GM18519 (cell line): ENCODE results near the gene CA9.
A peak's percentile ranks its signal among the peaks of the same experiment; 100 is the strongest.

Source experiments
- ATAC-seq: cut with Tn5 transposase; IDR thresholded peaks from one replicate; pipeline ENCODE4 v1.9.1; 2021; ENCODE audit warnings: mild to moderate bottlenecking, moderate library complexity; ENCODE audit not compliant: unreplicated experiment, low FRiP score

CA9 gene

DNA sequence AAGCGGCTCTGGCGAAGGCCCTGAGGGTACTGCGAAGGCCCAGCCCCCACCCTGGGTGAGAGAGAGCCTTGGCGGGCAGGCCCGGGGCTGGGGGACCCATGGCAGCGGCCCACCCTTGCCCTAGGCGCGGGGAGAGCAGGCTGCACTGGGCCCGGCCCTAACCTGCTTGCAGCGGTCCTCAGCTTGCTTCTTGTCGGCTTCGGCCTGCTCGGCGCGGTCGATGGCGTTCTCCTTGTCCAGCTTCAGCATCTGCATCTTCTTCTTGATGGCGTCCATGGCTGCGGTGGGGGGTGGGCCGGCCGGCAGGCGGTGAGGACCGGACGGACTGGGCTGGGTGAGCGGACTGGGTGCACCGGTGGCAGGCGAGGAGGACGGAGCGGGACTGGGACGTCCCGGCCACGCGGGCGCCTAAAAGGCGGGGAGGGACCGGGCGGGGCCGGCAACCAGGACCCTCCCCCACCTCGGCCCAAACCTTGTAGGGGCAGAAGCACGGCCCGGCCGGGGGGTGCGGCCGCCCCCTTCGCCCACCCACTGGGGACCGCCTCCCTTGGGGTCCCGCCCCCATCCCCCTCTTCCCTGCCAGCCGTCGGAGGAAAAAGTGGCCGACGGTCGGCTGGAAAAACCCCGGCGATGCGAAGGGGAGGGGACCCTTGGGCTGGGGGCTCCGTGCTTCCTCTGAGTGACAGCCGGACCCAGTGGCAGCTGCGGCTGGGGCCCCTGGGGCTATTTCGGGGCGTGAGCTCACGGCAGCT lies 16.0 kb downstream of the CA9 start, which contains the start of gene TPM2:
TSS of gene TPM2 (minus strand) at position 384 of the 752 bp plus-strand sequence. CDS start at position 276, 108 bp downstream.
- ATAC-seq: no peak

DNA sequence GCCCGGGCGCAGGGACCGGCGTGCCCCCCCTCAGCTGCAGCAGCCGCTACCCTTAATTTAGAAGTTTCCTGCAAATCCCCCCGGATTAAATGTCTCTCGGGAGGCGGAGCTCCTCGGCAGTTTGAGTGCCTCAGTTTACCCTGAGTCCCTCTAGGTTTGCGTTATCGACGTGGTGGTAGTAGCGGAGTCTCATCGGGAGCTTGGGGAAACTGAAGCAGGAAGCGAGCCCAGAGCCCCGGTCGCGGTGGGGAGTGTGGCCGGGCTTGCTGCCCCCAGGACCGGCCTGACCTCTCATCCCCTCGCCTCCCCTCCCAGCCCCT lies 16.5 kb downstream of the CA9 start:
- no peak for ATAC-seq

DNA sequence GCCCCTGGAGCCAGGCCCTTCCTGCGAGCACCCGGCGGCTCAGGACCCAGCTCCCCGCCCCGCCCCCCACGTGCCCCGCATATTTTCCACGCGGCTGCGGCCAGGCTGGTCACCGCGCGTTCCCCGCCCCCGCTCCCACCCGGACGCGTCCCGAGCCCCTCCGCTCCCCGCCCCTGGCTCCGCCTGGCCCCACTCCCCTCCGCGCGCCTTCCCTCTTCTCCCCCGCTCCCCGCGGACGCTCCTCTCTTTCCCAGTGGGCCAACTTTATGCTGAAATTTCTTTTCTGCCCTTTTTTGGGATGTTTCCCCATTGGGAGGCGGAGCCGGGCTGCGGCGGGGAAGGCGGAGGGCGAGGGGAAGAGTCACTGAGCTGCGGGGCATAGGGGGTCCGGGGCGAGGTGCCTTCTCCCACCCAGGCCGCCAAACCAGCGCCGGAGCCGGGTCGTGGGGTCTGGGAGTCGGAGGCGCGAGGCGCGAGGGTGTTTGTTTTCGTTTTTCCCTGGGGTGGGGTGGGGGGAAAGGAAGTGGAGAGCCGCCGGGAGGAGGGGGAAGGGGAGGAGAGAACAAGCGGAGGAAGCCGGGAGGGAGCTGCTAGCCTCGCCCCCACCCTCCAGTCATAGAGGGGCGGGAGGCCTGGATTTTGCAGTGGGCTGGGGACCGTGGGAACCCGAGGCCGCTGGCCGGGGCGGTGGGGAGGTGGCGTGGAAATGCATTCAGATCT lies 17.0 kb downstream of the CA9 start:
- no peak for ATAC-seq

DNA sequence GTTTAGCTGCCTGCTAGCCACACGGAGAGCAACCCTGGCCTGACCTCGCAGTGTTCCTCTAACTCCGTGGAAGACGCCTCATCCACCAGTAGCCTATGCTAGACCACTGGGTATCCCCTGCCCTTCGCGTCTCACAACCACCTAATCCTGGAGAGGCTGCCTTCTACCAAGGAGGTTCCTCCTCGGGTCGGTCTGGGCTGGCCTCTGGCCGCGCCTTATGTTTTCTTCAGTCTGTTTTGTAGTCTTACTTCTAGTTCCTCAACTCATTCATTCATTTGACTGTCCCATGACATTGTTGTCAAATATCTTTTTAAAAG lies 17.6 kb downstream of the CA9 start:
- ATAC-seq: no peak

DNA sequence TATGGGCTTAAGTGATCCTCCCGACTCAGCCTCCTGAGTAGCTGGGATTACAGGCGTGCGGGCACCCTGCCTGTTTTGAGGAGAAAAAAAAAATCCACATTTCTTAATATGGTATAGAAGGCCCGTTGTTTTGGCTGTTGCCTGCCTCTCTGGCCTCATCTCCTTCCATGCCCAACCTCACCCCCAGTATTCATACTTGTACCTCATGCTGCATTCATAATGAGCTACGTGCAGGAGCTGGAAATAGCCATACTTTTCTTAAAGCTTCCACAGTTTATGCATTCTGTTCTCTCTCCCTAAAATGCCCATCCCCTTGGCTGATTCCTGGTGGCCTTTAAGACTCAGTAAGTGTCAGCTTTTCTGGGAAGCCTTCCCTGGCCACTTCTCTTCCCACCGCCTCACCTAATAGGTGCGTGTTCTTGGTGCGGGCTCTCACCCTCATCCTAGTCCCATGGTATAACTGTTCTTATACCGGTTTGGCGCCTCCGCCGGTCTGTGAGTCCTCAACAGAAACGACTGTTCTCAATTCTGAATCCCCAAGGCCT lies 18.1 kb downstream of the CA9 start:
- no peak for ATAC-seq

DNA sequence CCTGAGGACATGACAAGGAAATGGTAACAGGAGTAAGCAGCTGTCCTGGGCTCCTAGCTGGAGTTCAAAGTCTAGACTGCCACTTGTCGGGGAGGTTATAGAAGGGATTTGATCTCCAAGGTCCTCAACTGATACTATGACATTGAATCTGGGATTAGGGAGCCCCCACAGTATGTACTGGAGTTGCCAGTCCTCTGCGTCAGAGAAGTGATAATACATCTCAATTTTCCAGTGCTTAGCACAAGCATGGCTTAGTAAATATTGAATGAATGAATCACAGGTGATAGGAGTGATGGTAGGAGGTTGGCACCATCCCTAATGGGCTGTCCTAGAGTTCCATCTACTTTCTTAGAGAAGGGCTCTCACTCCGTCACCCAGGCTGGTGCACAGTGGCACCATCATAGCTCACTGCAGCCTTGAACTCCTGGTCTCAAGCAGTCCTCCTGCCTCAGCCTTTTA lies 22.2 kb downstream of the CA9 start:
- ATAC-seq: no peak

DNA sequence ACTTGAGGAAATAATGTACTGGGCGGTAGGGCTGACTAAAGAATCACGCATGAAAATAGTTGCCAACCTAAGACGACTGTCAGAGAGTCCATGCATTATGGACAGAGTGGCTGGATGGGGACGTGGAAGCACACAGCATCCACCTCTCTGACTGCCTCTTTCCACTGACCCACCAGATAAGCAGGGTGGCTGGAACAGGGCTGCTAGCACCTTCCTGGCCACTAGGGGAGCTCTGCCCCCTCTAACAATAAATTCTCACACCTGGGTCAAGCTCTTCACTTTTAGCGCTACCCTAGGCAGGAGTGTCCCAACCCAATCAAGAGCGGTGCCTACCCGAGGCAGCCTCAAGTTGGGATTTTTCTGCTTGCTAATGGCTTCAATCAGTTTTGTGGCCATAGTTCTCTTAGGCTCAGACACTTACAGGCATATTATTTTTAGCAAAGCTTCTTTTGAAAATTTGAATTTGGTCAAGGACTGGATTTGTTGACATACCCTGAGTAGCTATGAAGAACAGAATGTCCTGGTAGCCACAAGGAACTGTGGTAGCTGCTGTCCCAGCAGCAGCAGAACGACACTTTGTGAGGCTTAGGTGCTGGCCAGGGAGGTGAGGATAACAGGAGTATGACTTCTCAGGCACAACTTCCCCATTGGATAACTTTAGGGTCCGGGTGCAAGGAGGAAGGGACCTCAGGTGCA lies 22.9 kb downstream of the CA9 start:
- ATAC-seq: peak; percentile 64

DNA sequence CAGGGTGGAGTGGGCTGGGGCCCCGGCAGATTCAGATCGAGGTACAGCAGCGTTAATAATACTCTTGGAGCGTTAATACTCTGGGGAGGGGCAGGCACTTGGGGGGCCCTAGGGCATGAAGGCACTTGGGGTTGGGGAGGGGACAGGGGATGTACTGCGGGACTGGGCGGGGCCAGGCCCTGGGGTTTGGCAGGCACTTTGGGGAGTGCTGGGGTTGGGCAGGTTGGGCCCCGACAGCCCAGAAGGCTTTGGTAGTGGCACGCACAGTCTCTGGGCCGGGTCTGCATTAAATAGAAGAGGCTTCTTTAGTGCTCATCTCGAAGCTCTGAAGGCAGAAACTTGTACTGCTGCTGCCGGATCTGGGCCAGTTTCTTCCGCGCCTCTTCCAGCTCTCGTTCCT lies 23.8 kb downstream of the CA9 start:
- ATAC-seq: no peak

DNA sequence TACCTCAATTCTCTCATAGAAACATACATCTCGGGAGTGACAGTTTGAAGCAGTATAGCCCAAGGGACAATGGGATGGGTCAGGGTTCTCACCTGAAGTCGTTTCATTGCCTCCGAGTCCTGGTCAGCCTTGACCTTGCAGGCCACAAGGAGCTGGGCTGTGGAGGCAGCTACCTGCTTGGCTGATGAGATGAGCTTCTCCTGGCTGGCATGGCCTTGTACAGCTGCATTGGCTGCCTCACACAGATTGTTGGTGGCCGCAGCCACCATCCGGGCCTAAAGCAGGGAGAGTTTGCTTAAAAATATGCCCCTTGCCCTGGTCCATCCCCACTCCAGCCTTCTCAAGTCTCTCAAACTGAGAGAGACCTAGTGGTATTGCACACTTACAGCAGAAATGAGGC lies 24.5 kb downstream of the CA9 start:
- ATAC-seq: no peak

DNA sequence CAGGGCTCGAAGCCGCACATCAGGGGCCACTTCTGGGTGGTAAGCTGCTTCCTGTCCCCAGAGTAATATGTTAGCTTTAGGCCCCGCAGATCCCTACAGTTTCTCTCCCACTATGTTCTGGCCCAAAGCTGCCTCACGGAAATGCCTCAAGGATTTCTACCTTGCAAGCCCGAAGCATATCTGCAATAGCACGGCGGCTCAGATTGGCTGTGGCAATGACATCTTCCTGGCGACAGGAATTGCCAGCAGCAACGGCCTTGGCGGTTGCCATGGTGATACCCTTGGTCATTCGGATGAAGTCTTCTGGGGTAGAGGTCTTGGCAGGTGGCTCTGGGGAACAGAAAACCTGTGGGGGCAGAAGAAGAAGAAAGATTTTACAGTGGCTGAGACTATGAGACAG lies 26.3 kb downstream of the CA9 start:
- ATAC-seq: no peak

DNA sequence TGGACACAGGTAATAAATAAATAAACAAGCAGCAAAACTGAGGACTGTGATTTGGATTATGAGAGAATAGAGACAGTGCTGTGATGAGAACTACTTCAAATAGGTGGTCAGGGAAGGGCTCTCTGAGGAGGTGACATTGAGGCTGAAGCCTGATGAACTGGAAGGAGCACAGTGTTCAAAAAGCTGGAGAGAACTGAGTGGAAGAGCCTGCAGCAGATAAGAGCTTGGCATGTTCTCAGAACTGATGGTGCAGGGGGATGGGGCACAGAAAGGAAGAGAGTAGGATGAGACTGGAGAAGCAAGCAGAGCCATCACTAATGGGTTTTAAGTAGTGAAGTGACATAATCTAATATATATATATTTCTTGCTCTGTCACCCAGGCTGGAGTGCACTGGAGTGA lies 27.2 kb downstream of the CA9 start:
- no peak for ATAC-seq

DNA sequence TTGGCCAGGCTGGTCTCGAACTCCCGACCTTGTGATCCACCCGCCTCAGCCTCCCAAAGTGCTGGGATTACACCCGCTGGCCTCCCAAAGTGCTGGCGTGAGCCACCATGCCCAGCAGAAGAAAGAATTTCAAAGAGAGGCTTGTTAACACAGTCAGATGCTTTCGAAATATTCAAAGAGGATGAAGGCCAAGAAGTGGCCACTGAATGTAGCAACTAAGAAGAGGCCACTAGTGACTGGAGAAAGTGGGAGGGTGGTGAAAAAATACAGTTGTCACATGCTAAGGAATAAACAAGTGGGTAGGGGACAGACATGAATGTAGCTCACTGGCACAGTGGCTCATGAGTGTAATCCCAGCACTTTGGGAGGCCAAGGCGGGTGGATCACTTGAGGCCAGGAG lies 29.0 kb downstream of the CA9 start:
- ATAC-seq: no peak

DNA sequence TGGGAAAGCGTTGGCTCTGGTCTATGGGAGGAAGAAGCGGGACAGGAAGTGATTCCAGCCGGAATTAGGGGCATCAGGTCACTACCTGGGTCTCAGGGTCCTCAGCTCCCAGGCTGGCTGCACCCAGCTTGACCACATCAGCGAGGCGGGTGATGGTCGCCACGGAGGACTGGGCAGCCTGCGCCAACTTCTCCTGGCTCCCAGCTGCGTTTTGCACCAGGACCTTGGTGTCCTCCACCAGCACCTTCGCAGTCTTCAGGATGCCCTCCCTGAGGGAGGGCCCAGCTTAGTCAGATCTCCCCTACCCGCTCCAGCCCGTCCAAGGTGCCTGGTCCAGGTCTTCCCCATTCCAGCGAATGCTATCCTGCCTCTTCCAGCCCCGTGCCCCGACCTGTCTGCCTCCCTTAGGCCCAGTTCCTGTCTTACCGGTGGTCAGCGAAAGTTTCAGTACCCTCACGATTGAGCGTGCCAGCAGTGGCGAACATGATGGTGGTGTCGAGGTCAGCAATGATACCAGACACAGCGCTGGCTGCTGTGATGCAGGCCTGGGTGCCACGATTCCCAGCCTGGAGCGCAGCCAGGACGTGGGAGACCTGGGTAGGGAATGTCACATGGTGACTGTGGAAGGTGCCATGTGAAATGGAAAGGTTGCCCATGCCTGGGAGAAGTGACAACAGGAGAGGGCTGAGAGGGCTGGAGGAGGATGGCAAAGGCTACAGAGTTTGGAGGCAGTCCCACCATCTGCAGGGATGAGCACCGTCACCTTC lies 30.4 kb downstream of the CA9 start:
- ATAC-seq: no peak

DNA sequence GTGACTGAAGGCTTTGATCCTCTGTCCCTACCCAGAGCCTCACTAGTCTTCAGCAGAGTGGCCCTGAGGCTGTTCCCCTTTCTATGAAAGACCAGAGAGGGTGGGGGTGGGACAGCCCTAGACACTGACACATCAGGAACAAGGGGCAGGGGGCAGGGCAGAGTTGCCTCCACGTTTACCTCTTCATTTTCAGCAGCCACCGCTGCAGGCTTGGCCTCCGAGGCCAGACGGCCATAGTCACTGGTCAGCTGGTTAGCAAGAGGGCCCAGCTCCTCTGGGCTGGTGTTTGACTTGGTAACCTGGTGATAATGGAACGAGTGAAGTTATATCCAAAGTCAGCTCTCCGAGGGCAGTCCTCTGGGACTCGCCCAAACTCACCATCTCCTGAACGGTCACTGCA lies 31.6 kb downstream of the CA9 start:
- no peak for ATAC-seq

DNA sequence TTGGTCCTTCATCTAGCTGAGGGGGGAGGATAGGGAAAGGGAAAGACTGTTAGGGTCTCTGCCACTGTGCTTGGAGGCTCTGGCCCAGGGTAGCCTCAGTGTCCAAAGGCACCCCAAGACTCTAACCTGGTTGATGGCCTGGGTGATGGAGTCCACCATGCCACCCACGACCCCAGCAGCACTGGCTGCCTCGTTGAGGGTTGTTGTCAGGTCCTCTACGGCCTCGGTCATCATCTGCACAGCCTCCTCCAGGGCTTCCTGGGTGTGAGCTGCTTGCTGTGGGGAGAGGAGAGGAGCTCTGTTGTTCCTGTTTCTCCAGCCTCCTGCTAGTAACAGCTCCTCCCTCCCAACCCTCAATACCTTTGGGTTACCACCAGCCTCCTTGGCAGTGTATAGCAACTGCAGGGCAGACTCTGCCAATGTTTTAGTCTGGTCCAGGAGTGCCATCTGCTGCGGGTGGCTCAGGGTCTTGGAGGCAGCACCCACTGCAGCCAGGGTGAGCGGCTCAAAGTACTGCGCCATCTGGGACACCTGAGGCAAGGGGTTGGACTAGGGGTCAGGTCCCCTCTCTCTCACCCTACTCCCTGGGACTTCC lies 32.2 kb downstream of the CA9 start:
- ATAC-seq: no peak

DNA sequence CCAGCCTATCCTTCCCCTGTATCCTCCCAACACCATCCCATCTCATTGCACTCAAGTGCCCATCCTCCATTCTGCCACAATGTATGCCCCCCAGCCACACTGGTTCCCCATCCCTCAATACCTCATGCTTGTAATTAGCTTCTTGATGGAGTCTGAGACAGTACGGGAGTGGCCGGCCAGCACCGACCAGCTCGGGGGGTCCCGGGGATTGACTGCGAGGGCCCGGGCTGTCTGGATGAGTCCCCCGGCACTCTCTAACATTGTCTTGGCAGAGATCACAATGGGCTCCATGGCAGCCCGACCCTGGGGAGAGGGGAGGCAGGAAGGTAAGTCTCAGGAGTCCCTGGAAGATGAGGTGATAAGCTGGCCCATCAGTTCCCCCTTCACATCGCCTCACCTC lies 33.2 kb downstream of the CA9 start:
- no peak for ATAC-seq

DNA sequence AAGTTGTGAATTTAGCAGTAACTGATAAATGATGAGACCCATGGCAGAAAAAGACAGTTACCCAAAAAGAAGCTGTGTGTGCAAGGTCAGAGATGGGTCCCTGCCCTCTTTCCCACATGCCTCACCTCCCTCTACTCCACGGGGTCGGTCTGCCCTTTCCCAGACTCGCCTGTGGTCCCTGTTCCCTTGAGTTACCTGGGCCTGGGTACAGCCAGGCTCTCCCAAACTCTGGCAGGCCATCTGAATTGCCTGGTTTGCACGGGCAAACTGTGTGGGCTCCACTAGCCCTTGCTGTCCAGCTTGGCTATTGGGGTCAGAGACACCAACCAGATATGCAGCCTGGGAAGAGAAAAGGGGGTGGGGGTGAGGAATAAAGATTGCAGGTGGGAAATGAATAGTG lies 34.4 kb downstream of the CA9 start:
- no peak for ATAC-seq

DNA sequence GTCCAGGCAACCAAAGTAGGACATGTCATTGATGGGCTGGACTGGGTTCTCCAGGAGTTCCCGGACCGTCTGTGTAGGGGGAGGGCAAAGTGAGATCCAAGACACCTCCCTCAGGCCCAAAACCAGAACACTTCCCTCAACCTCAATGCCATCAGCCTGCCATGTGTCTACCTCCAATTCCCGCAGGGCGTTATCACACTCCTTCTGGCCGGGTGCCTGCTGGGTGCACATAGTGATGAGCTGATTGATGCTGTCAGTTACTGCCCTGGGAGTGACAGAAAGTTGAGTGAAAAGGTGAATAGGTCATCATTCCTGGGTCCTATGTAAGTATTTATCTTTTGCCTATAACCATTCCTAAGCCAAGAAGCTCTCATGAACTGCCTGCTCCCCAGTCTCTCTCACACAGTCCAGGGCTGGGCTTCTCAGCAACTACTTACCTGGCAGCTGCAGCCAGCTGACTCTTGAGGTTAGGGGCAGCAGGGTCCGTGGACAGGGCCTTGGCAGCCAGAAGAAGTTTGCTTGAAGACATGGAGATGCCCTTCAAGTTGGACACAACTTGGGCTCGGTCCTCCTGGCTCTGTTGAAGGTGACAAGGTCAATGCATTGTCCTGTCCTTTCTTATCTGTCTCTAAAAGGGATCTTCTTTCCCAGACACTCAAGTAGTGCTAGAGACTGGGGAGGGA lies 37.2 kb downstream of the CA9 start:
- no peak for ATAC-seq

DNA sequence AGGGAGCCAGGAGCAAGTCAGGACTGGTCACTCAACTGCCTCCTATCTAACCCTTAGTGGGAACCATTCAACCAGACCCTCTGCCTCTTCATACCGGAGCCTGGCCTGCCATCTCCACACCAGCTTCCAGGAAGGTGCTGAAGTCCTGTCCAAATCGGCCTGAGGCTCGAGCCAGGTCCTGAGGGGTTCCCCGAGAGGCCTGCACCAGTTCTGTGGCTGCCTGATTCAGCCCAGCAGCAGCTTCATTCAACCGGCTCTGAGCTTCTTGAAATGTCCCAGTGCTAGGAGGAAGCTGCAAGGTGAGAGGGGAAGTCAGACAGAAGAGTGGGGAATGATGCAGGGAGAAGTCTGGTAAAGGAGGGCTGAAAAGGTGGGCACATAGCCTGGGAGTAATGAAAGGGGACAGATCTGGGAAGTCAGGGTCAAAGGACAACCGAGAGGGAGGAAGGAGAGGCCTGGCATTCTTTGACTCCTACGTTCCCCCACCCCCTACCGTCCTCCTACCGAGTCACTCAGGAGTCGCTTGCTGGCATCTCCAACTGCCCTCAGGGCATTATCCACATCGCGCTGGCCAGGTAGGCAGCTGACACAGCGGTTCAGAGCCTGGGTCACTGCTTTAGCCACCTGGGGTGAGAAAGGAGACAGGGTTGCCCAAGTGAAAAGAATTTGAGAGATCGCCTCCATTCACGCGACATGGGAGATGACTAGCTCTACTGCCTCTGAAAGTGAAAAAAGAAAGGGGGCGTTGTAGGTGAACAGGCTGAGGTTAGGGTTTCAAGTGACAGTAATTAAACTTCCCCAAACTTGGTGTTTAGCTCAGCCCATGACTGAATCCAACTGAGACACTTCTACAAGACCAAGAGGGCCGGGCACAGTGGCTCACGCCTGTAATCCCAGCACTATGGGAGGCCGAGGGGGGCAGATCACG lies 38.0 kb downstream of the CA9 start:
- ATAC-seq: no peak
